ENCODE data around the gene ABCA9.

ABCA9 gene

DNA sequence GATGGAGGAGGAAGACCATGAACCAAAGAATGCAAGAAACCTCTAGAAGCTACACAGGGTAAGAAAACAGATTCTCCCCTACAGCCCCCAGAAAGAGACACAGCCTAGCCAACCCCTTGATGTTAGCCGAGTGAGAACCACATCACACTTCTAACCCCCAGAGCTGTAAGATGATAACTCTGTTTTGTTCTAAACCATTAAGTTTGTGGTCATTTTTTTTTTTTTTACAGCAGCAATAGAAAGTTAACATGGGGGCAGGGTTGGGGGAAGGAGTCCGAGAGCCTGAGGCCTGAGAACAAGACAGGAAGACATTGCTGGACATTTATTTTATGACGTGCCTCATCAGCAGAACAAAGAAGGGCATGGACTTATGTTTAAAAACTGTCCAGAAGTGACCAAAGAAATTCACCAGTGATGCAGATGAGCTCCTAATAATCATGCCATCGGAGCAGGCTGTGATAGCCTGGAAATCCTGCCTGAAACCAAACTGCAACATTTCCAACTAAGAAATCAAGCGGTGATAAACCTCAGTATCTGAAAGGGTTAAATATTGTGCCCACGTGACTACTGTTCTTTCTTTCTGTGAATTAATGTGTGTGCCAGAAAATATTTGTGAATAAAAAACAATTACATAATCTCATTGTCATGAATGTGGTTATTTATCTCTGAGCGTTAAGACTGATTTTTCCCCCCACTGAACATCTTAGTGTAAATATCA is 1.1 kb downstream of the ABCA9 start:
- no peaks in the 10 kb centered on the region for H3K36me3 ChIP-seq (ENCODE audit: control insufficient read depth in 4 of 4, insufficient read depth in 4 of 4, low read length in 3 of 4)
- DNase-seq = no peak
- no peak overlapping the region for H3K4me3 ChIP-seq (ENCODE audit: control insufficient read depth in 1 of 7, extremely low read depth in 1 of 7, insufficient read depth in 4 of 7, low read depth in 2 of 7, low read length in 6 of 7)
- CTCF ChIA-PET = no interaction called here
- H3K4me1 ChIP-seq (ENCODE audit: control extremely low read depth in 1 of 4, control insufficient read depth in 4 of 4, insufficient read depth in 4 of 4, low read length in 3 of 4) = peaks cover 0 to 16% (median 6%) of the 10 kb centered on the region in 4 experiments
- 100% methylated on average over 3 of the region's 7 CpGs for WGBS (ENCODE audit: insufficient coverage)
- no peaks in the 10 kb centered on the region for H3K27me3 ChIP-seq (replicated peaks in 2 of 5; ENCODE audit: control insufficient read depth in 4 of 5, insufficient read depth in 5 of 5, low read length in 4 of 5)
- H3K9me3 ChIP-seq (ENCODE audit: control extremely low read depth in 1 of 5, control insufficient read depth in 4 of 5, insufficient read depth in 2 of 5, low read depth in 1 of 5, low read length in 4 of 5) = peaks cover 0 to 17% (median 4%) of the 10 kb centered on the region in 5 experiments
- H3K27ac ChIP-seq (ENCODE audit: insufficient read depth in 1 of 2, low read depth in 1 of 2, low read length in 2 of 2, poor library complexity in 1 of 2, severe bottlenecking in 2 of 2) = no peak overlapping the region
- POLR2A ChIA-PET = interaction anchor here (0.6 kb wide), 1 partner anchor 75 kb away, joined by 4 read pairs; no protein-coding TSS in a partner anchor

- H3K4me3 ChIP-seq (ENCODE audit: control insufficient read depth in 1 of 7, extremely low read depth in 1 of 7, insufficient read depth in 4 of 7, low read depth in 2 of 7, low read length in 6 of 7) = no peak overlapping the region
- CTCF ChIA-PET = no interaction called here
- no peaks in the 10 kb centered on the region for H3K36me3 ChIP-seq (ENCODE audit: control insufficient read depth in 4 of 4, insufficient read depth in 4 of 4, low read length in 3 of 4)
- POLR2A ChIA-PET = interaction anchor here (0.6 kb wide), 1 partner anchor 845 kb away, joined by 6 read pairs; no protein-coding TSS in a partner anchor
- H3K27me3 ChIP-seq (replicated peaks in 2 of 5; ENCODE audit: control insufficient read depth in 4 of 5, insufficient read depth in 5 of 5, low read length in 4 of 5) = no peaks in the 10 kb centered on the region
- H3K27ac ChIP-seq (ENCODE audit: insufficient read depth in 1 of 2, low read depth in 1 of 2, low read length in 2 of 2, poor library complexity in 1 of 2, severe bottlenecking in 2 of 2) = no peak overlapping the region
- peaks cover 0 to 6% (median 5%) of the 10 kb centered on the region in 4 experiments for H3K4me1 ChIP-seq (ENCODE audit: control extremely low read depth in 1 of 4, control insufficient read depth in 4 of 4, insufficient read depth in 4 of 4, low read length in 3 of 4)
- DNase-seq = no peak
- WGBS (ENCODE audit: insufficient coverage) = no CpG with 5 or more reads among the region's 1 CpG
- H3K9me3 ChIP-seq (ENCODE audit: control extremely low read depth in 1 of 5, control insufficient read depth in 4 of 5, insufficient read depth in 2 of 5, low read depth in 1 of 5, low read length in 4 of 5) = peaks cover 0 to 17% (median 5%) of the 10 kb centered on the region in 5 experiments
Measured at GRCh38 chr17:69058165-69058564, 2.6 kb downstream of the ABCA9 start.

- Histone ChIP-seq H3K4me3 (ENCODE audit: control insufficient read depth in 1 of 7, extremely low read depth in 1 of 7, insufficient read depth in 4 of 7, low read depth in 2 of 7, low read length in 6 of 7) (no peak overlapping the region), H3K4me1 (ENCODE audit: control extremely low read depth in 1 of 4, control insufficient read depth in 4 of 4, insufficient read depth in 4 of 4, low read length in 3 of 4) (peaks cover 0 to 6% (median 5%) of the 10 kb centered on the region in 4 experiments), H3K27ac (ENCODE audit: insufficient read depth in 1 of 2, low read depth in 1 of 2, low read length in 2 of 2, poor library complexity in 1 of 2, severe bottlenecking in 2 of 2) (no peak overlapping the region), H3K27me3 (replicated peaks in 2 of 5; ENCODE audit: control insufficient read depth in 4 of 5, insufficient read depth in 5 of 5, low read length in 4 of 5) (no peaks in the 10 kb centered on the region), H3K9me3 (ENCODE audit: control extremely low read depth in 1 of 5, control insufficient read depth in 4 of 5, insufficient read depth in 2 of 5, low read depth in 1 of 5, low read length in 4 of 5) (peaks cover 0 to 17% (median 5%) of the 10 kb centered on the region in 5 experiments), H3K36me3 (ENCODE audit: control insufficient read depth in 4 of 4, insufficient read depth in 4 of 4, low read length in 3 of 4) (no peaks in the 10 kb centered on the region)
- no peak for DNase-seq
- POLR2A ChIA-PET = interaction anchor here (0.6 kb wide), 1 partner anchor 844 kb away, joined by 6 read pairs; no protein-coding TSS in a partner anchor
- no CpG with 5 or more reads among the region's 1 CpG for WGBS (ENCODE audit: insufficient coverage)
- CTCF ChIA-PET = no interaction called here
Measured at GRCh38 chr17:69057280-69057679, 3.4 kb downstream of the ABCA9 start.

GRCh38 chr17:69056179-69056823 is 4.4 kb downstream of the ABCA9 start:
- Histone ChIP-seq H3K27me3 (replicated peaks in 2 of 5; ENCODE audit: control insufficient read depth in 4 of 5, insufficient read depth in 5 of 5, low read length in 4 of 5) (no peaks in the 10 kb centered on the region), H3K9me3 (ENCODE audit: control extremely low read depth in 1 of 5, control insufficient read depth in 4 of 5, insufficient read depth in 2 of 5, low read depth in 1 of 5, low read length in 4 of 5) (peaks cover 0 to 18% (median 5%) of the 10 kb centered on the region in 5 experiments), H3K4me1 (ENCODE audit: control extremely low read depth in 1 of 4, control insufficient read depth in 4 of 4, insufficient read depth in 4 of 4, low read length in 3 of 4) (peaks cover 0 to 8% (median 2%) of the 10 kb centered on the region in 4 experiments), H3K4me3 (ENCODE audit: control insufficient read depth in 1 of 7, extremely low read depth in 1 of 7, insufficient read depth in 4 of 7, low read depth in 2 of 7, low read length in 6 of 7) (no peak overlapping the region), H3K36me3 (ENCODE audit: control insufficient read depth in 4 of 4, insufficient read depth in 4 of 4, low read length in 3 of 4) (no peaks in the 10 kb centered on the region), H3K27ac (ENCODE audit: insufficient read depth in 1 of 2, low read depth in 1 of 2, low read length in 2 of 2, poor library complexity in 1 of 2, severe bottlenecking in 2 of 2) (no peak overlapping the region)
- CTCF ChIA-PET = no interaction called here
- POLR2A ChIA-PET = no interaction called here
- WGBS (ENCODE audit: insufficient coverage) = no CpG with 5 or more reads among the region's 3 CpGs
- no peak for DNase-seq

DNA sequence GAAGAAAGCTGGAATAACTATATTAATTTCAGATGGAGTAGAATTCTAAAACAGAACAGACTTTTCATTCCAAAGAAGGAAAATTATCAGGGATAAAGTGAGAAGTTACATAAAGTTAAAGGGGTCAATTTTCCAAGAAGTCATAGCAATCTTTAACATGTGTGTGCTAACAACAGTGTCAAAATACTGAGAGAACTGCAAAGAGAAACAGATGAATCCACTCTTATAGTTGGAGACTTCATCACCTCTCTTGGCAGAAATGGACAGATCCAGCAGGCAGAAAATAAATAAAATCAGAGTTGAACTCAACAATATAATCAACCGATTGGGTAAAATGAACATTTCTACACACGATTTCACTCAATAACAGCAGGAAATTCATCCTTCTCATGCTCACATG is 5.4 kb downstream of the ABCA9 start:
- H3K4me3 ChIP-seq (ENCODE audit: control insufficient read depth in 1 of 7, extremely low read depth in 1 of 7, insufficient read depth in 4 of 7, low read depth in 2 of 7, low read length in 6 of 7) = no peak overlapping the region
- DNase-seq = no peak
- ChIA-PET CTCF (no interaction called here), POLR2A (no interaction called here)
- no peak overlapping the region for H3K27ac ChIP-seq (ENCODE audit: insufficient read depth in 1 of 2, low read depth in 1 of 2, low read length in 2 of 2, poor library complexity in 1 of 2, severe bottlenecking in 2 of 2)
- H3K9me3 ChIP-seq (ENCODE audit: control extremely low read depth in 1 of 5, control insufficient read depth in 4 of 5, insufficient read depth in 2 of 5, low read depth in 1 of 5, low read length in 4 of 5) = peaks cover 0 to 19% (median 5%) of the 10 kb centered on the region in 5 experiments
- H3K36me3 ChIP-seq (ENCODE audit: control insufficient read depth in 4 of 4, insufficient read depth in 4 of 4, low read length in 3 of 4) = no peaks in the 10 kb centered on the region
- H3K4me1 ChIP-seq (ENCODE audit: control extremely low read depth in 1 of 4, control insufficient read depth in 4 of 4, insufficient read depth in 4 of 4, low read length in 3 of 4) = peaks cover 0 to 7% (median 0%) of the 10 kb centered on the region in 4 experiments
- H3K27me3 ChIP-seq (replicated peaks in 2 of 5; ENCODE audit: control insufficient read depth in 4 of 5, insufficient read depth in 5 of 5, low read length in 4 of 5) = no peaks in the 10 kb centered on the region
- WGBS (ENCODE audit: insufficient coverage) = no CpG with 5 or more reads among the region's 2 CpGs

DNA sequence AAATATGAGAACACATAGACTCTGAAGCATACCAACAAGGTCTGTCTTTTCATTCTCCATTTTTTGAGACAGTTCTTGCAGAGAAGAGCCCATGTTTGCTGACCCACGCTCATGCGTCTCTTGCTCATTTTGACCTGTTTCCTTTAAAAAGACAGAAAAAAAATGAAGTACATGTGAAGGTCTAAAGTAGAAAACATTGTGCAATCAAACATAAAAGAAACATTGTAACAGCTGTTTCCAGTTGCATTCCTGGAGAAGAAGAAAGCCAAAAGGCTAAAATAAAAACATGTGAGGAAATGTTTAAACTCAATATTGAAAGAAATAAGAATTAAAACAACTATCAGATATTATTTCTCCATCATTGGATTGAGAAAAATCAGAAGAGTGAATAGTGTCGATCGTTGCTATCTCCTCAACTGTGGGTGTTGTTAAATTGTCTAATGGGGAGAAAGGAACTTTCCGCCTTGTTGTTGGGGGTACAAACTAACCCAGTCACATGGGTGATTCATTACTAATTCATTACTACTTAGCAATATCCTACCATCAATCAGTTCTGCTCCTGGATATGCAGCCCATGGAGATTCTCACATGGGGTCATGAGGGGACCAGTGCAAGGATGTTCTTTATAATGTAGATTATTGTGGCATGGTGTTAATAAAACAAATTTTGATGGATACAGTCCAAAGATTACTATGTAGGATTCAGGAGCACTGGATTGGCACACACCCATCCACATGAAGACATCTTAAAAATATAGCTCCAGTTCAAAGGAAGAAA is 9.5 kb downstream of the ABCA9 start:
- H3K27me3 ChIP-seq (replicated peaks in 2 of 5; ENCODE audit: control insufficient read depth in 4 of 5, insufficient read depth in 5 of 5, low read length in 4 of 5) = no peaks in the 10 kb centered on the region
- H3K27ac ChIP-seq (ENCODE audit: insufficient read depth in 1 of 2, low read depth in 1 of 2, low read length in 2 of 2, poor library complexity in 1 of 2, severe bottlenecking in 2 of 2) = no peak overlapping the region
- no peaks in the 10 kb centered on the region for H3K36me3 ChIP-seq (ENCODE audit: control insufficient read depth in 4 of 4, insufficient read depth in 4 of 4, low read length in 3 of 4)
- DNase-seq = no peak
- WGBS (ENCODE audit: insufficient coverage) = no CpG with 5 or more reads among the region's 5 CpGs
- peaks cover 0 to 14% (median 2%) of the 10 kb centered on the region in 5 experiments for H3K9me3 ChIP-seq (ENCODE audit: control extremely low read depth in 1 of 5, control insufficient read depth in 4 of 5, insufficient read depth in 2 of 5, low read depth in 1 of 5, low read length in 4 of 5)
- H3K4me1 ChIP-seq (ENCODE audit: control extremely low read depth in 1 of 4, control insufficient read depth in 4 of 4, insufficient read depth in 4 of 4, low read length in 3 of 4) = peaks cover 0 to 27% (median 12%) of the 10 kb centered on the region in 4 experiments
- ChIA-PET POLR2A (no interaction called here), CTCF (no interaction called here)
- no peak overlapping the region for H3K4me3 ChIP-seq (ENCODE audit: control insufficient read depth in 1 of 7, extremely low read depth in 1 of 7, insufficient read depth in 4 of 7, low read depth in 2 of 7, low read length in 6 of 7)
